Medulla oblongata (tissue), 1 donor: ENCODE data around the gene ANKRD13C.

Experiments used
- DNase-seq: peaks from one replicate; pipeline ENCODE4 v3.0.0-alpha.2; 2015; ENCODE audit errors: extremely low spot score

ANKRD13C gene

GRCh38 chr1:70293186-70293843 is 61.2 kb downstream of the ANKRD13C start:
- no peak for DNase-seq

GRCh38 chr1:70290218-70290617 is 64.3 kb downstream of the ANKRD13C start:
- DNase-seq, result no peak

- DNase-seq, result no peak
These were observed 66.4 kb downstream of the ANKRD13C start for GRCh38 chr1:70288166-70288565.

- DNase-seq, result no peak
These were observed 68.1 kb downstream of the ANKRD13C start for GRCh38 chr1:70286453-70286852.

- DNase-seq, result no peak
These were observed 70.2 kb downstream of the ANKRD13C start for GRCh38 chr1:70284366-70284765.

- DNase-seq, result no peak
These were observed 75.8 kb downstream of the ANKRD13C start for GRCh38 chr1:70278710-70279109.

GRCh38 chr1:70277875-70278274 is 76.6 kb downstream of the ANKRD13C start:
- no peak for DNase-seq

GRCh38 chr1:70265946-70266345 is 88.6 kb downstream of the ANKRD13C start:
- DNase-seq, result no peak

- no peak for DNase-seq
These were observed 89.7 kb downstream of the ANKRD13C start for GRCh38 chr1:70264839-70265238.

- DNase-seq, result no peak
These were observed 97.9 kb downstream of the ANKRD13C start for GRCh38 chr1:70256664-70257063.

- DNase-seq, result no peak
These were observed 105.8 kb downstream of the ANKRD13C start for GRCh38 chr1:70248729-70249128.

GRCh38 chr1:70247768-70248167 is 106.8 kb downstream of the ANKRD13C start:
- no peak for DNase-seq

- no peak for DNase-seq
These were observed 107.4 kb downstream of the ANKRD13C start for GRCh38 chr1:70247122-70247521.

- DNase-seq, result no peak
These were observed 114.6 kb downstream of the ANKRD13C start for GRCh38 chr1:70239940-70240339.

GRCh38 chr1:70234733-70235132 is 119.8 kb downstream of the ANKRD13C start:
- DNase-seq, result no peak

GRCh38 chr1:70231475-70231874 is 123.0 kb downstream of the ANKRD13C start:
- no peak for DNase-seq

GRCh38 chr1:70228670-70229069 is 125.9 kb downstream of the ANKRD13C start:
- no peak for DNase-seq

- no peak for DNase-seq
These were observed 127.1 kb downstream of the ANKRD13C start for GRCh38 chr1:70227439-70227838.

GRCh38 chr1:70224954-70225353 is 129.6 kb downstream of the ANKRD13C start:
- DNase-seq, result no peak

- DNase-seq, result no peak
These were observed 131.7 kb downstream of the ANKRD13C start for GRCh38 chr1:70222716-70223235.

GRCh38 chr1:70221238-70222121 is 133.0 kb downstream of the ANKRD13C start, which contains the start of gene SRSF11:
TSS of gene SRSF11 (plus strand) at chr1:70221380. CDS start at chr1:70221637, 257 bp downstream.
- peak; percentile 94 for DNase-seq

GRCh38 chr1:70220517-70221237 is 133.8 kb downstream of the ANKRD13C start:
- no peak for DNase-seq
